CMK (cell line): ENCODE results near the gene TAF4.
"Not testable (repeated sequence)": the region's sequence is repeated elsewhere in the genome, so short reads cannot be mapped to it uniquely, and the experiment has no call there.

Source experiments
- DNase-seq: peaks from one replicate; pipeline ENCODE4 v3.0.0-alpha.2; 2010; ENCODE audit warnings: low read depth

The TAF4 gene

GRCh38 chr20:61958773-61959700, 106.6 kb downstream of the TAF4 start:
- DNase-seq: no peak

- no peak for DNase-seq
These were observed 107.5 kb downstream of the TAF4 start for GRCh38 chr20:61957961-61958715.

GRCh38 chr20:61956396-61957342, 109.0 kb downstream of the TAF4 start:
- no peak for DNase-seq

DNA sequence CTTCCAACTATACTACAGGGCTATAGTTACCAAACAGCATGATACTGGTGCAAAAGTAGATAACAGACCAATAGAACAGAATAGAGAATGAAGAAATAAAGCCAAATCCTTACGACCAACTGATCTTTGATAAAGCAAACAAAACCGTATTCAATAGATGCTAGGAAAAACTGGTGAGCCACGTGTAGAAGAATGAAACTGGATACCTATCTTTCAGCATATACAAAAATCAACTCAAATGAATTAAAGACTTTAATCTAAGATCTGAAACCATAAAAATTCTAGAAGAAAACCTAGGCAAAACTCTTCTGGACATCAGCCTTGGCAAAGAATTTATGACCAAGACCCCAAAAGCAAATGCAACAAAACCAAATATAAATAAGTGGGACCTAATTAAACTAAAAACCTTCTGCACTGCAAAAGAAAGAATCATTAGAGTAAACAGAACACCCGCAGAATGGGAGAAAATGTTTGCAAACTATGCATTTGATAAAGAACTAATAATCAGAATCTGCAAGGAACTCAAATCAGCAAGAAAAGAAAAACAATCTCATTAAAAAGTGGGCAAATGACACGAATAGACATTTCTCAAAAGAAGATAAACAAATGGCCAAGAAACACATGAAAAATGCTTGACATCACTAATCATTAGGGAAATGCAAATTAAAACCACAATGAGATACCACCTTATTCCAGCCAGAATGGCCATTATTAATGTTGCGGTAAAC, 109.8 kb downstream of the TAF4 start:
- no peak for DNase-seq

- DNase-seq: no peak
These were observed 111.2 kb downstream of the TAF4 start for GRCh38 chr20:61954276-61955021.

- no peak for DNase-seq
These were observed 112.4 kb downstream of the TAF4 start for GRCh38 chr20:61953037-61954021.

DNA sequence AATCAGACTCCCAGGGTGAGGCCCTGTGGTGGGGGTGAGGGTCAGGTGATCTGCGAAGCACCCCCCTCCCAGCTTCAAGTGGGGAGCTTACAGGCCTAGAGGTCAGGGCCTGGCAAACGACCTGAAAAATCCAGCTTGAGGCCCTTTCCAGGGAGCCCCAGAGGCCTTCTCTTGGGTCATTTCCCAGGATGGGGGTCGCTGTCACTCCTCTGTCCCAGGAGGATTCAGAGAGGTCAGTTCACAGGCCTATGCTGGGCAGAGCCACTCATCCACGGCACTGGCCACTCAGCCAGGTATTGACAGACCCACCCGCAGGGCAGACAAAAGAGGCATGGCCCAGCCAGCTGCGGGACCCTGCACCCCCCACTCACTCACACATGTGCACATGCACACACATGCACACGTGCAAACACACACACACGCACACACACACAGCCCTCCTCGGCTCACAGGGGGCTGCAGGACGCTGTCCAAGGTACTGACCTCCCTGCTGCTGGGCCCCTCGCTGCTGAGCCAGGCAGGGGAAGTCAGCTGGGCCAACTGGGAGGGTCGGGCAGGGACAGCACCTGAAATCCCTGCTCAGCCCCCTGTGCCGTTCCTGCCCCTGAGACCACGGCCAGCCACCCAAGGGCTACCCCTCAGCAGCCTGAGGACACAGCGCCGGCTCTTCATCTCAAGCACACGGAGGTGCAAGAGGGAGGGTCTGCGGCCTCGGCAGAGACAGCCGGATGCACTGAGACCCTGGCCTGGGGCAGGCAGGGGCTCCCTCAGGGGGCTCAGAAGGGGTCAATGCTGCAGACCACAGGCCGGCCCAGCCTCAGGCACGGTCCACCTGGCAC, 113.8 kb downstream of the TAF4 start:
- DNase-seq: peak; percentile 7

- DNase-seq: no peak
These were observed 115.0 kb downstream of the TAF4 start for GRCh38 chr20:61950641-61951071.

DNA sequence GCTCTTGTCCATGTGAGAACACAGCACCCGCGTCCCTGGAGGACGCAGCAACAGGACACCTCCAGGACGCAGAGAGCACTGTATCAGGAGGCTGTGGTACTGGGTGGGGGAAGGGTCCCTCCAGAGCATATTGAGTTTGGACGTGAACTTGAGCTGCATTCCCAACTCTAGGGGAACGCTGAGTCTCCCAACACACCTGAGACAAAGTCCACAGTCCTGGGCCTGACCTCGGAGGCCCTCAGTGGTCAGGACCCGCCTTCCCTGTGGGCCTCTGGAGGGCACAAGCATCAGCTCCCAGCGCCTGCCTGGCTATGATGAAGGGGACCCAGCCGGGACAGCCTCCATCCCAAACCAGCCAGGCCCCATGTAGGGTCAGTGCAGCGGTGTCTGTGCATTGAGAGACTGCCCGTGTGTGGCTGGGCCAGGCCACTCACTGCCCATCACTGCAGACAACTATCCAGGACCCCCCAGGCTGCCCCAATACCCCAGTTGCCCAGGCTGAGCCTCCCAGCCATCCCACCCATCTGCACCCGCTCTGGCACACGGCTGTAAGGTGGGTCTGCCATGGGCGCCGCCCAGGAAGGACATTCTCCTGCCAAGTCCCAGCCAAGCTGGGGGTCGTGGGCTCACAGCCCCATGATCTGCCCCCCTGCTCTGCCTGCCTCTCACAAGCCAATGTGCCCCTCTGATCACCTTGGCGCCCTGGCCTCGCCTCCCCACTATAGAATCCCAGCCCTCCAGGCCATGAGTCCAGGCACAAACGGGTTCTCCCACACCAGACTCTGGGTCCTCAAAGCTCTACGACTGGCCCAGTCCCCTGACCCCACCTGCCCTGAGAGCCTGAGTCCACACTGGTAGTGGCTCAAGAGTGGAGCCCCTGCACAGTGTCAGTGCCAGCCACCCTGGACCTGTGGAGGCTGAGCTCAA, 115.7 kb downstream of the TAF4 start:
- no peak for DNase-seq

- no peak for DNase-seq
These were observed 116.3 kb downstream of the TAF4 start for GRCh38 chr20:61949363-61949713.

DNA sequence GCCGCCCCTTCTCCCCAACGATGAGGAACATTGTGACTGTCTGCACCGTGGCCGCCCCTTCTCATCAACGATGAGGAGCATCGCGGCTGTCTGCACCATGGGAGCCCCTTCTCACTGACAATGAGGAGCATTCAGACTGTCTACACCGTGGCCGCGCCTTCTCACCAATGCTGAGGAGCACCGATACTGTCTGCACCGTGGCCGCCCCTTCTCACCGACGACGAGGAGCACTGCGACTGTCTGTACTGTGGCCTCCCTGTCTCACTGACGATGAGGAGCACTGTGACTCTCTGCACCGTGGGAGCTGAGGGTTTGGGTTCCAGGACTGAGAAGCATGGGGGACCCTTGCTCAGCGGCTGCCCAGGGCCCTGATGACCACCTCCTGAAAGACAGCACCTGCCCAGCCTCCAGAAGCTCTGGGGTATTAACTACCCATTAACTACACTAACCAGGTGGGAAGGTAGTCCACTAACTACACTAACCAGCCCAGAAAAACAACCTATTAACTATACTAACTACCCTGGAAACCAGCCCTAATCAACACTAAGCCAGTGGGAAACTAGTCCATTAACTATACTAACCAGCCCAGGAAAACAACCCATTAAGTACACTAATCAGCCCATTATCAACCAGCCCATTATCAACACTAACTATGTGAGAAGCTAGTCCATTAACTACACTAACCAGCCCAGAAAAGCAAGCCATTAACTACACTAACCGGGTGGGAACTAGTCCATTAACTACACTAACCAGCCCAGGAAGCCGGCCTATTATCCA, 116.9 kb downstream of the TAF4 start:
- DNase-seq: no peak

DNA sequence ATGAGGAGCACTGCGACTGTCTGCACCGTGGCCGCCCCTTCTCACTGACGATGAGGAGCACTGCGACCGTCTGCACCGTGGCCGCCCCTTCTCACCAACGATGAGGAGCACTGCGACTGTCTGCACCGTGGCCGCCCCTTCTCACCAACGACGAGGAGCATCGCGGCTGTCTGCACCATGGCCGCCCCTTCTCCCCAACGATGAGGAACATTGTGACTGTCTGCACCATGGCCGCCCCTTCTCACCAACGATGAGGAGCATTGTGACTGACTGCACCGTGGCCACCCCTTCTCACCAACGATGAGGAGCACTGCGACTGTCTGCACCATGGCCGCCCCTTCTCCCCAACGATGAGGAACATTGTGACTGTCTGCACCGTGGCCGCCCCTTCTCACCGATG, 117.6 kb downstream of the TAF4 start:
- not testable (repeated sequence) for DNase-seq

DNA sequence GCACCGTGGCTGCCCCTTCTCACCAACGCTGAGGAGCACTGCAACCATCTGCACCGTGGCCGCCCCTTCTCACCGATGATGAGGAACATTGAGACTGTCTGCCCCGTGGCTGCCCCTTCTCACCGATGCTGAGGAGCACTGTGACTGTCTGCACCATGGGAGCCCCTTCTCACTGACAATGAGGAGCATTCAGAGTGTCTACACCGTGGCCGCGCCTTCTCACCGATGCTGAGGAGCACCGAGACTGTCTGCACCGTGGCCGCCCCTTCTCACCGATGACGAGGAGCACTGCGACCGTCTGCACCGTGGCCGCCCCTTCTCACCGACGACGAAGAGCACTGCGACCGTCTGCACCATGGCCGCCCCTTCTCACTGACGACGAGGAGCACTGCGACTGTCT, 120.2 kb downstream of the TAF4 start:
- DNase-seq: not testable (repeated sequence)

GRCh38 chr20:61944967-61945366, 120.7 kb downstream of the TAF4 start:
- not testable (repeated sequence) for DNase-seq

GRCh38 chr20:61942526-61942925, 123.2 kb downstream of the TAF4 start:
- no peak for DNase-seq

DNA sequence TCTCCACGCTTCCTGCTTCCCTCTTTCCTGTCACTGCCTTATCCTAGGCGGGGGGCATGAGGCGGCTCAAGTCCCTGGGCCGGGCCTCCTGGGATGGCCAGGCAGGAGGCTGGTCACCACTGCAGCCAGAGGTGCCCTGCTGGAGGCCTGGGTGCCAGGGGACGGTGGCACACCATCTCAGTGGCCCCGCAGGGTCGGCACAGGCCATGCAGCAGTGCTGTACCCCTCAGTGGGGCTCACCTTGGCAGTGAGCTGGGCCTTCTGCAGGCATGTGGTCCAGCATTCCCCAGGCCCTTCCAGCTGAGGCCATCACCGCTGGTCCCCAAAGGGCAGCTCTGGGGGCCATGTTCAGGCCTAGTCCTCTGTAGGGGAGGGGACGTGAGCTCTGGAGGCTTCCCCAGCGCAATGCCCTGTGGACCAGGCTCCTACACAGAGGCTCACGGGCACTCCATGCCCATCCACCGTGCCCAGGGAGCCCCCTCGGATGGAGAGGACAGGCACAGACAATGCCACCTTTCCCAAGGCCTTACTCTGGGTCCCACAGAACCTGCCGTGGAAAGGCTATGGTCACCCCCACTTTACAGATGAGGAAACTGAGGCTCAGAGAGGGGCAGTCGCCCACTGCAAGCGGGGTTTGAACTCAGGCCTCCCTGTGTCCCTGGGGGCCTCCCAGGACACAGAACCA, 123.8 kb downstream of the TAF4 start:
- DNase-seq: no peak
